Endodermal cell (in vitro differentiated cells): ENCODE results near the gene SCAMP3. TPM values are rescaled to one million over a fixed set of nuclear protein-coding genes. Genes with fewer than 3 reads are reported as not detected.

ENCODE experiments used
- DNase-seq: peaks from one replicate; pipeline ENCODE4 v3.0.0-alpha.2; 2017
- H3K27ac ChIP-seq: 2 replicates; pipeline ENCODE4 v1.5.1; 2013; ENCODE audit warnings: mild to moderate bottlenecking, low read depth, low read length, moderate library complexity
- H3K27me3 ChIP-seq: 2 replicates; pipeline ENCODE4 v1.6.1; 2013; ENCODE audit warnings: mild to moderate bottlenecking, low read length, moderate library complexity; ENCODE audit not compliant: insufficient read depth, control insufficient read depth, poor library complexity, severe bottlenecking
- H3K36me3 ChIP-seq: 2 replicates; pipeline ENCODE4 v1.7.0; 2013; ENCODE audit warnings: mild to moderate bottlenecking, low read length, moderate library complexity; ENCODE audit not compliant: control insufficient read depth, insufficient read depth
- H3K4me1 ChIP-seq: one replicate; pipeline ENCODE4 v1.7.0; 2013; ENCODE audit warnings: low read length; ENCODE audit not compliant: control insufficient read depth, insufficient read depth
- H3K4me3 ChIP-seq: 2 replicates; pipeline ENCODE4 v1.5.1; 2013; ENCODE audit warnings: mild to moderate bottlenecking, low read length, moderate library complexity
- H3K9ac ChIP-seq: 2 replicates; pipeline ENCODE4 v1.6.1; 2013; ENCODE audit warnings: mild to moderate bottlenecking, low read length, moderate library complexity; ENCODE audit not compliant: poor library complexity, severe bottlenecking; ENCODE audit errors: extremely low read depth
- H3K9me3 ChIP-seq: 2 replicates; pipeline ENCODE4 v1.6.1; 2013; ENCODE audit warnings: mild to moderate bottlenecking, low read length, moderate library complexity; ENCODE audit not compliant: control insufficient read depth
- H3K27ac Mint-ChIP-seq: 2 replicates; pipeline ENCODE4 v1.8.0; 2020; ENCODE audit warnings: mixed read lengths
- H3K27me3 Mint-ChIP-seq: 2 replicates; pipeline ENCODE4 v1.8.0; 2021; ENCODE audit warnings: mild to moderate bottlenecking, mixed read lengths; ENCODE audit not compliant: insufficient read depth
- H3K36me3 Mint-ChIP-seq: 2 replicates; pipeline ENCODE4 v1.8.0; 2020; ENCODE audit warnings: low read depth, mixed read lengths
- H3K4me1 Mint-ChIP-seq: 2 replicates; pipeline ENCODE4 v1.8.0; 2020; ENCODE audit warnings: mixed read lengths
- H3K4me3 Mint-ChIP-seq: 2 replicates; pipeline ENCODE4 v1.8.0; 2020; ENCODE audit warnings: mild to moderate bottlenecking, moderate library complexity, mixed read lengths
- H3K9me3 Mint-ChIP-seq: 2 replicates; pipeline ENCODE4 v1.8.0; 2020; ENCODE audit warnings: mild to moderate bottlenecking, mixed read lengths
- CTCF ChIP-seq: fragments of 200-600 bp; sonication (generic); conservative IDR thresholded peaks from 2 replicates; pipeline ENCODE4 v1.5.0; 2021; ENCODE audit warnings: antibody characterized with exemption, mild to moderate bottlenecking
- WGBS, 2 experiments: methylation state at CpG; one replicate each; pipeline versions ENCODE4 v1.1.5 to v1.1.7; 2013; ENCODE audit warnings: missing lambda C conversion rate in 2 of 2, mixed read lengths in 1 of 2; ENCODE audit not compliant: insufficient coverage in 1 of 2, insufficient read length in 1 of 2; 5-methylcytosine and 5-hydroxymethylcytosine counted together
- total RNA-seq, 2 donors: library from RNA; stranded (reverse); fragmentation: NEBNext Ultra II Directional in 1 of 2; extraction: Animal tissue kit (Norgen Biotek cat#: 25700) in 1 of 2; gene quantifications; 2 replicates in 1 of 2; 3 replicates in 1 of 2; pipeline ENCODE4 v1.2.1, GENCODE V29; 2021

The SCAMP3 gene
- total RNA-seq, 2 donors from 2014 or later: 56.1 TPM

GRCh38 chr1:155254714-155255242 lies 7.4 kb downstream of the SCAMP3 start:
- peaks cover 9% of the 10 kb centered on the region for H3K36me3 ChIP-seq
- H3K4me3 ChIP-seq: peak overlapping the region; percentile 76
- no peak for TF ChIP-seq CTCF
- peaks cover 7% of the 10 kb centered on the region for H3K4me1 ChIP-seq
- Mint-ChIP-seq H3K27me3 (no peaks in the 10 kb centered on the region), H3K4me3 (peak overlapping the region; percentile 69), H3K4me1 (peaks cover 20% of the 10 kb centered on the region), H3K9me3 (no peaks in the 10 kb centered on the region), H3K27ac (no peak overlapping the region), H3K36me3 (peaks cover 20% of the 10 kb centered on the region)
- 14% methylated on average over 35 of the region's 35 CpGs; no CpG with 5 or more reads in 1 of the 2 experiments for WGBS, 2 experiments
- peak overlapping the region; percentile 20 for H3K9ac ChIP-seq
- peak; percentile 66 for DNase-seq
- no peak overlapping the region for H3K27ac ChIP-seq
- H3K9me3 ChIP-seq: no peaks in the 10 kb centered on the region
- H3K27me3 ChIP-seq: no peaks in the 10 kb centered on the region

- no peaks in the 10 kb centered on the region for H3K27me3 ChIP-seq
- H3K4me1 Mint-ChIP-seq: peaks cover 20% of the 10 kb centered on the region
- no peaks in the 10 kb centered on the region for H3K9me3 Mint-ChIP-seq
- no peak for TF ChIP-seq CTCF
- 85 to 91% methylated on average over 6 to 12 of the region's 12 CpGs for WGBS, 2 experiments
- peaks cover 5% of the 10 kb centered on the region for H3K36me3 ChIP-seq
- H3K9ac ChIP-seq: no peak overlapping the region
- H3K36me3 Mint-ChIP-seq: peaks cover 17% of the 10 kb centered on the region
- peak overlapping the region; percentile 69 for H3K4me3 Mint-ChIP-seq
- no peaks in the 10 kb centered on the region for H3K27me3 Mint-ChIP-seq
- H3K4me3 ChIP-seq: peak overlapping the region; percentile 76
- no peak overlapping the region for H3K27ac ChIP-seq
- H3K27ac Mint-ChIP-seq: no peak overlapping the region
- DNase-seq: no peak
- H3K4me1 ChIP-seq: peaks cover 7% of the 10 kb centered on the region
- H3K9me3 ChIP-seq: no peaks in the 10 kb centered on the region
Measured at GRCh38 chr1:155254228-155254713, 7.9 kb downstream of the SCAMP3 start.

- no peak for TF ChIP-seq CTCF
- Histone ChIP-seq H3K27ac (no peak overlapping the region), H3K9me3 (no peaks in the 10 kb centered on the region), H3K9ac (no peak overlapping the region), H3K36me3 (peaks cover 4% of the 10 kb centered on the region), H3K27me3 (no peaks in the 10 kb centered on the region), H3K4me1 (peaks cover 7% of the 10 kb centered on the region), H3K4me3 (peak overlapping the region; percentile 76)
- no peak overlapping the region for H3K27ac Mint-ChIP-seq
- H3K36me3 Mint-ChIP-seq: peaks cover 17% of the 10 kb centered on the region
- no peaks in the 10 kb centered on the region for H3K27me3 Mint-ChIP-seq
- 87% methylated on average over 4 to 5 of the region's 5 CpGs for WGBS, 2 experiments
- DNase-seq: no peak
- H3K9me3 Mint-ChIP-seq: no peaks in the 10 kb centered on the region
- peaks cover 20% of the 10 kb centered on the region for H3K4me1 Mint-ChIP-seq
- H3K4me3 Mint-ChIP-seq: peak overlapping the region; percentile 69
Measured at GRCh38 chr1:155253797-155254196, 8.4 kb downstream of the SCAMP3 start.
